HCT116 (cell line): ENCODE results near the gene MMS22L. TPM values are rescaled to one million over a fixed set of nuclear protein-coding genes. Genes with fewer than 3 reads are reported as not detected.

Experiments
- ATAC-seq: fragments of 200-7000 bp; cut with Tn5 transposase; 2 replicates; pipeline ENCODE4 v1.9.1; 2020; ENCODE audit warnings: mild to moderate bottlenecking, moderate library complexity
- BruUV-seq: library from RNA; stranded (reverse); fragments of 400-500 nt; replicated peaks from 2 replicates; lab custom pipeline; 2021; lab: Mats Ljungman, UMichigan
- CTCF ChIA-PET: fragments of 300-600 bp; sonication (Branson Sonifier 250); formaldehyde crosslinking; loops from one replicate; lab custom pipeline; 2021; ENCODE audit warnings: antibody characterized with exemption; lab: Charles Lee
- POLR2A ChIA-PET: fragments of 300-600, 350-600 bp; sonication (Branson Sonifier 250); formaldehyde crosslinking; loops from one replicate; lab custom pipeline; 2021; ENCODE audit warnings: antibody characterized with exemption; lab: Charles Lee
- RAD21 ChIA-PET, 2 experiments: fragments of 300-600 bp; sonication (Branson Sonifier 250); formaldehyde crosslinking; loops; one replicate each; lab custom pipeline; 2023; ENCODE audit warnings: low total read pairs in 2 of 2; ENCODE audit not compliant: uncharacterized antibody in 2 of 2, unreplicated experiment in 2 of 2, low non-redundant PET in 1 of 2; lab: Charles Lee
- DNase-seq: peaks from one replicate; pipeline ENCODE4 v3.0.0-alpha.2; 2010; ENCODE audit warnings: low read depth, low spot score
- H2AFZ ChIP-seq: fragments of 200-600 bp; shearing (Covaris generic), sonication (generic); 2 replicates; pipeline ENCODE4 v1.6.1; 2017; ENCODE audit warnings: low read depth, mixed run types, mixed read lengths, antibody characterized with exemption, low read length; ENCODE audit not compliant: poor library complexity, severe bottlenecking
- H3K27ac ChIP-seq: 2 replicates; pipeline ENCODE4 v1.5.1; 2012; ENCODE audit warnings: low read depth, low read length
- H3K27me3 ChIP-seq: fragments of 200-600 bp; sonication (generic); 2 replicates; pipeline ENCODE4 v1.6.1; 2016; ENCODE audit warnings: mixed run types, low read length, mixed read lengths; ENCODE audit not compliant: insufficient read depth
- H3K36me3 ChIP-seq, 2 experiments: fragments of 200-500 bp in 1 of 2; fragments of 200-600 bp in 1 of 2; sonication (Bioruptor generic) in 1 of 2; sonication (generic) in 1 of 2; 2 replicates each; pipeline versions ENCODE4 v1.5.1 to v1.6.1; 2014 to 2016; ENCODE audit warnings: low read length in 2 of 2, inconsistent platforms in 1 of 2, mixed read lengths in 1 of 2, mixed run types in 1 of 2; ENCODE audit not compliant: insufficient read depth in 2 of 2, control insufficient read depth in 1 of 2
- H3K4me1 ChIP-seq, 2 experiments: fragments of 200-600 bp in 1 of 2; sonication (generic) in 1 of 2; 2 replicates each; pipeline versions ENCODE4 v1.5.1 to v1.6.1; 2012 to 2017; ENCODE audit warnings: low read length in 2 of 2, inconsistent platforms in 1 of 2, mild to moderate bottlenecking in 1 of 2, mixed read lengths in 1 of 2, mixed run types in 1 of 2, moderate library complexity in 1 of 2; ENCODE audit not compliant: insufficient read depth in 2 of 2, control insufficient read depth in 1 of 2
- H3K4me2 ChIP-seq: fragments of 200-600 bp; sonication (generic); 2 replicates; pipeline ENCODE4 v1.6.1; 2017; ENCODE audit warnings: mixed run types, low read length, mixed read lengths
- H3K4me3 ChIP-seq, 2 experiments: fragments of 200-600 bp in 1 of 2; sonication (generic) in 1 of 2; replicated peaks in 1 of 2; 2 replicates each; pipeline ENCODE4 v1.5.1; 2011 to 2016; ENCODE audit warnings: low read length in 2 of 2, control low read depth in 1 of 2, low read depth in 1 of 2, mild to moderate bottlenecking in 1 of 2, mixed read lengths in 1 of 2, mixed run types in 1 of 2
- H3K79me2 ChIP-seq: fragments of 200-600 bp; sonication (generic); 2 replicates; pipeline ENCODE4 v1.6.1; 2017; ENCODE audit warnings: mild to moderate bottlenecking, mixed run types, low read length, moderate library complexity, mixed read lengths; ENCODE audit not compliant: insufficient read depth
- H3K9ac ChIP-seq: fragments of 200-600 bp; sonication (generic); 2 replicates; pipeline ENCODE4 v1.6.1; 2016; ENCODE audit warnings: low read length, mixed read lengths
- H3K9me2 ChIP-seq: fragments of 200-600 bp; sonication (generic), shearing (Covaris generic); 2 replicates; pipeline ENCODE4 v1.6.1; 2017; ENCODE audit warnings: mixed run types, mild to moderate bottlenecking, moderate library complexity; ENCODE audit not compliant: insufficient read depth
- H3K9me3 ChIP-seq, 2 experiments: fragments of 200-500 bp in 1 of 2; fragments of 200-600 bp in 1 of 2; sonication (Bioruptor generic) in 1 of 2; sonication (generic) in 1 of 2; 2 replicates each; pipeline ENCODE4 v1.6.1; 2014 to 2017; ENCODE audit warnings: low read length in 2 of 2, mixed read lengths in 2 of 2, inconsistent platforms in 1 of 2, low read depth in 1 of 2, mild to moderate bottlenecking in 1 of 2, mixed run types in 1 of 2, moderate library complexity in 1 of 2; ENCODE audit not compliant: control insufficient read depth in 1 of 2, insufficient read depth in 1 of 2
- H4K20me1 ChIP-seq: fragments of 200-600 bp; sonication (generic), shearing (Covaris generic); 2 replicates; pipeline ENCODE4 v1.6.1; 2017; ENCODE audit warnings: mixed run types, mild to moderate bottlenecking, moderate library complexity; ENCODE audit not compliant: insufficient read depth
- CBX3 ChIP-seq: IDR thresholded peaks from 2 replicates; pipeline ENCODE4 v1.6.1; 2012; ENCODE audit warnings: low read depth
- CEBPB ChIP-seq: IDR thresholded peaks from 2 replicates; pipeline ENCODE4 v1.6.1; 2012; ENCODE audit warnings: low read depth
- EGR1 ChIP-seq: IDR thresholded peaks from 2 replicates; pipeline ENCODE4 v1.6.1; 2012; ENCODE audit warnings: low read depth
- ELF1 ChIP-seq: IDR thresholded peaks from 2 replicates; pipeline ENCODE4 v1.6.1; 2012; ENCODE audit warnings: low read depth, borderline replicate concordance
- FOSL1 ChIP-seq: IDR thresholded peaks from 2 replicates; pipeline ENCODE4 v1.6.1; 2012; ENCODE audit warnings: low read depth
- MAX ChIP-seq: IDR thresholded peaks from 2 replicates; pipeline ENCODE4 v1.6.1; 2012
- POLR2A ChIP-seq: IDR thresholded peaks from 2 replicates; pipeline ENCODE4 v1.7.0; 2011; ENCODE audit warnings: borderline replicate concordance; ENCODE audit not compliant: insufficient read depth, insufficient read length; ENCODE audit errors: extremely low read depth
- POLR2AphosphoS5 ChIP-seq: IDR thresholded peaks from 2 replicates; pipeline ENCODE4 v1.6.1; 2011; ENCODE audit warnings: mild to moderate bottlenecking, low read depth, low read length, moderate library complexity
- RAD21 ChIP-seq: IDR thresholded peaks from 2 replicates; pipeline ENCODE4 v1.6.1; 2012; ENCODE audit warnings: low read depth, mild to moderate bottlenecking
- REST ChIP-seq: IDR thresholded peaks from 2 replicates; pipeline ENCODE4 v1.6.1; 2012; ENCODE audit warnings: low read depth
- SIN3A ChIP-seq: IDR thresholded peaks from 2 replicates; pipeline ENCODE4 v1.6.1; 2012; ENCODE audit warnings: low read depth
- SRF ChIP-seq: IDR thresholded peaks from 2 replicates; pipeline ENCODE4 v1.6.1; 2012; ENCODE audit warnings: low read depth
- TCF7L2 ChIP-seq: IDR thresholded peaks from 2 replicates; pipeline ENCODE4 v1.7.0; 2011; ENCODE audit warnings: borderline replicate concordance, inconsistent platforms; ENCODE audit not compliant: insufficient read depth, insufficient read length; ENCODE audit errors: extremely low read depth
- YY1 ChIP-seq: IDR thresholded peaks from 2 replicates; pipeline ENCODE4 v1.6.1; 2011; ENCODE audit warnings: low read length, low read depth, moderate library complexity, mild to moderate bottlenecking; ENCODE audit not compliant: insufficient replicate concordance; ENCODE audit errors: extremely low read depth
- ZFX ChIP-seq: fragments of 450-650 bp; IDR thresholded peaks from 2 replicates; pipeline ENCODE4 v1.6.1; 2017
- ZNF274 ChIP-seq: fragments of 200-500 bp; sonication (Bioruptor generic); IDR thresholded peaks from 2 replicates; pipeline ENCODE4 v1.6.1; 2014; ENCODE audit warnings: mild to moderate bottlenecking, low read depth, low read length, inconsistent platforms
- intact Hi-C: fragments of 100-400 bp; cut with micrococcal nuclease; formaldehyde crosslinking; loops from 2 replicates; pipeline ENCODE4 v1.10.0; 2022
- total RNA-seq: library from RNA; stranded (reverse); gene quantifications from one replicate; pipeline ENCODE4 v1.2.1, GENCODE V29; 2021; ENCODE audit not compliant: unreplicated experiment

MMS22L gene
- total RNA-seq, 1 experiment from 2014 or later: 44.1 TPM

- no TSS peak for BruUV-seq
- CTCF ChIA-PET: no interaction called here
- H3K79me2 ChIP-seq: no peaks in the 10 kb centered on the region
- no peak overlapping the region for H2AFZ ChIP-seq
- DNase-seq: no peak
- no peaks in the 10 kb centered on the region for H3K4me1 ChIP-seq
- TF ChIP-seq MAX (no peak), SIN3A (no peak), POLR2AphosphoS5 (no peak), SRF (no peak), EGR1 (no peak), RAD21 (no peak), CEBPB (no peak), POLR2A (no peak), ZFX (no peak), ELF1 (no peak), CBX3 (no peak), ZNF274 (no peak), FOSL1 (no peak), YY1 (no peak), REST (no peak), TCF7L2 (no peak)
- TF ChIP-seq, all 23 proteins: peak for 0
- Histone ChIP-seq H3K4me3 (no peak overlapping the region), H4K20me1 (no peaks in the 10 kb centered on the region), H3K9ac (no peak overlapping the region), H3K4me2 (no peak overlapping the region), H3K36me3 (no peaks in the 10 kb centered on the region), H3K27me3 (no peaks in the 10 kb centered on the region), H3K9me2 (no peaks in the 10 kb centered on the region), H3K9me3 (no peaks in the 10 kb centered on the region), H3K27ac (no peak overlapping the region)
- intact Hi-C loops: no loop called here
- ChIA-PET POLR2A (no interaction called here), RAD21 (no interaction called here)
- no peak for ATAC-seq
Measured at GRCh38 chr6:97129106-97129505, 153.9 kb downstream of the MMS22L start.
